ENCODE data around the gene SMARCAD1.
A peak's percentile ranks its signal among the peaks of the same experiment; 100 is the strongest.

The SMARCAD1 gene, protein sequence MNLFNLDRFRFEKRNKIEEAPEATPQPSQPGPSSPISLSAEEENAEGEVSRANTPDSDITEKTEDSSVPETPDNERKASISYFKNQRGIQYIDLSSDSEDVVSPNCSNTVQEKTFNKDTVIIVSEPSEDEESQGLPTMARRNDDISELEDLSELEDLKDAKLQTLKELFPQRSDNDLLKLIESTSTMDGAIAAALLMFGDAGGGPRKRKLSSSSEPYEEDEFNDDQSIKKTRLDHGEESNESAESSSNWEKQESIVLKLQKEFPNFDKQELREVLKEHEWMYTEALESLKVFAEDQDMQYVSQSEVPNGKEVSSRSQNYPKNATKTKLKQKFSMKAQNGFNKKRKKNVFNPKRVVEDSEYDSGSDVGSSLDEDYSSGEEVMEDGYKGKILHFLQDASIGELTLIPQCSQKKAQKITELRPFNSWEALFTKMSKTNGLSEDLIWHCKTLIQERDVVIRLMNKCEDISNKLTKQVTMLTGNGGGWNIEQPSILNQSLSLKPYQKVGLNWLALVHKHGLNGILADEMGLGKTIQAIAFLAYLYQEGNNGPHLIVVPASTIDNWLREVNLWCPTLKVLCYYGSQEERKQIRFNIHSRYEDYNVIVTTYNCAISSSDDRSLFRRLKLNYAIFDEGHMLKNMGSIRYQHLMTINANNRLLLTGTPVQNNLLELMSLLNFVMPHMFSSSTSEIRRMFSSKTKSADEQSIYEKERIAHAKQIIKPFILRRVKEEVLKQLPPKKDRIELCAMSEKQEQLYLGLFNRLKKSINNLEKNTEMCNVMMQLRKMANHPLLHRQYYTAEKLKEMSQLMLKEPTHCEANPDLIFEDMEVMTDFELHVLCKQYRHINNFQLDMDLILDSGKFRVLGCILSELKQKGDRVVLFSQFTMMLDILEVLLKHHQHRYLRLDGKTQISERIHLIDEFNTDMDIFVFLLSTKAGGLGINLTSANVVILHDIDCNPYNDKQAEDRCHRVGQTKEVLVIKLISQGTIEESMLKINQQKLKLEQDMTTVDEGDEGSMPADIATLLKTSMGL

DNA sequence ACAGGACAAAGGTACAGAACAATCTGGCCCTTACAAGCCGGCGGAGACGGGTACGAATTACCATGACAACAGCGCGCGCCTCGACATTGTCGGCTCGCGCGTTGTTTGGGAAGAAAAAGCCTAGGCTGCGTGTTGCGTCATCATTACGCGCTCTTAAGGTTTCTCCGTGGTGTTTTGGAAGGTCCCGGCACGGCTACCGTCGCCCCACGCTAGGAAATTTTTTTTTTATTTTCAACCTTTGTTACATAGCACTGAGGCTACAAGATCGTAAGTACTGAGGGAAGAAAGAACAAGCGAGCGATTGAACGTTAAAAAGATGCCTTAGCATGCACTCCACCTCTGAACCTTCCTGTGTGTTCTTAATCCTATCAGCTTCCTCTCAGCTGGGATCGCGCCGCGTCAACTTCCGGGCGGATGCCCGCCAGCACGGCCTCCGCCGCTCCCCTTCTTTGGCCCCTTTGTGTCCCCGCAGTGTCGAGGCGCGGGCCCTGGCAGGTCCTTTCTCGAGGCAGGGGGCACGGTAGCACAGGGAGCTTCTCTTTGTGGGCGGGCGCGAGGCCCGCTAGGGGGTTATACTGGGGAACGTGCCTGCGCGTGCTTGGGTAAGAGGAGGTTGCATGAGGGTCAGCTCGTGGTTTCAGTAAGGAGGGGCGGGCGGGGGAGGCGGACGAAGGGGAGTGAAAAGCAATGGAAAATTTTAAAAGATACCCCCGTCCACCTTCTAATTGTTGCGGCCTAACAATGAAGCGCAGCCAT, at the start of gene SMARCAD1:
Gene SMARCAD1 (plus strand): TSS at position 397 of the 756 bp plus-strand sequence. CDS start 530 bp downstream, outside the sequence.
- DNase-seq, result peak; percentile 72

- DNase-seq, result no peak
These were observed 48.8 kb upstream of the SMARCAD1 start for GRCh38 chr4:94158883-94159282.

GRCh38 chr4:94159790-94160189, 47.9 kb upstream of the SMARCAD1 start:
- DNase-seq, result no peak

- DNase-seq, result no peak
These were observed 46.9 kb upstream of the SMARCAD1 start for GRCh38 chr4:94160774-94161173.

GRCh38 chr4:94165256-94165655, 42.4 kb upstream of the SMARCAD1 start:
- no peak for DNase-seq

- DNase-seq, result no peak
These were observed 39.3 kb upstream of the SMARCAD1 start for GRCh38 chr4:94168321-94168720.

GRCh38 chr4:94169803-94170372, 37.8 kb upstream of the SMARCAD1 start:
- DNase-seq, result no peak

DNA sequence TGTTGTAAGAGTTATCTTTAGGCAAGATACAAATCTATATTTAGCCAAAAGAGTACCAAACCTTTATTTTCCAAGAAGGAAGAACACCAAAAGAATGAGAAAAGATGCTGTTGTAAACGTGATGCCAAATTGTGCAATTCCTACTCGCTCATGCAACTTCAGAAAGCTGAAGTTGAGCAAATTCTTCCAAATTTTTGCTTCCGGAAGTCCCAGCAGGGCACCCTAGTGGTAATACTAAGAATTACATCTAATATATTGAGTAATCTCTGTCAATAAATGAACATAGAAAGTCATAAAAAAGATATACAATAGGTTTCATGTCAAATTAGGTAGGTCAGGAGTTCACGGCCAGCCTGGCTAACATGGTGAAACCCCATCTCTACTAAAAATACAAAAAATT, 36.0 kb upstream of the SMARCAD1 start:
- DNase-seq, result no peak

DNA sequence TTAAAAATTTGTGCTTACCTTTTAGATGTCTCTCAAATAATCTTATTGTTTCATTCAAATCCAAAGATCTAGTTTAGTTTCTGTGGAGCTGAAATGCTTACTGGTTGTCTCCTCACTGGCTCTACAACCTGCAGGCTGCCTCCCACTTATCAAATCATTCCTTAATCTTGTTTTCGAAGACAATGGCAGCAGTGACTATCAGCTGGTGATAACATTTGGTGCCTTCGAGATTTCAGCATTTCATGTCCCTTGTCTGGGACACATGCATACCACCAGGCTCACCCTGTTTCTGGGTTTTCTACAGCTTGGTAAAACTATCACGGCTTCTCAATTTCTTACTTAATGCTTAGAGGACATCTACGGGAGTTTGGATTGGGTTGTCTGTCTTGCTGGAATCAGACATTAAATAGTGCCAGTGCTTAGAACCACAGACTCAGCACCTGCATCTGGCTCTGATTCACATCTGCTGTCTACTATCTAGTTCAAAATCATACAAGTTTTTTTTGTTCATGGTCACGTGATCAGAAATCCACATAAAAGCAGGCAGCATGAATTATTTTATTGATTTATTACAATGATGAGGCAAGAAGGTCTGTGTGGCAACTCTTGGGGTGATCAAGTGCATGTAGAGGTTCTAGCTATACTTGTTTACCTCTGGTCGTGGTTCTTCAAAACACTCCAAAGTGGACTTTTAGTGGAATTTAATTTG, 32.0 kb upstream of the SMARCAD1 start:
- no peak for DNase-seq

DNA sequence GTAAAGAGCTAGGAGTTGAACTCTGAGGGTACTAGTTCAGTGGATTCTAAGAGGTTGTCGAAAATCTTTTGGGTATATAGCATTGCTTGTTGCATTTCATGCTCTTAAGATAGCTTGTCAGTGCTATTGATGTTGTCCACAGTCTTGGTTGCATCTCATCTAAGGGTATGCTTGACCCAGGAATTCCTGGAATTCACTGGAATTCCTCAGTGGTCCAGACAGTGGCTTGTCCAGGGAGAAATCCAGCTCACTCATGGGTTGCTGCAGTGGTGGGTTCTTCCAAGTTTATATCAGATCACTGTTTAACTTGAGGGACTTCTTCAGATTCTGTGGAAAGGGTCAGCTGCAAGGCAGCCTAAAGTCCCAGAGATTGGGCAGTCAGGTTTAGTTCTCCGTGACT, 29.8 kb upstream of the SMARCAD1 start:
- DNase-seq, result no peak

DNA sequence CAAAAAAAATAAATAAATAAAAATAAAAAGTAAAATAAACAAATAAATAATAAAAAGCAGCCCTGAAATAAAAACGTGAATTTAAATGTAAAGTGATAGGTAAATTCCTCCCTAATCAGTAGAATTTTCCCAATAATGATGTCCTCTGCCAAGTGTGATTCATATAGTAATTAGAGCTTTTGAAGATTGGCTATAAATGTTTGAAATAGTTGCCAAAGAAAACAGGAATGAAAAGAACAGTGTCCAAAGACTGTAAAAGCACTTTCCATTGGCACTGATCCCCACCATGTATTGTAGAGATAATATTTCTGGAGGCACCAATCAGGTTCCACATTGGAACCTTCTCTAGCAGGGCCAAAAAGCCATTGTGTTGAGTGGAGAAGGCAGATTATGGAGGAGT, 25.9 kb upstream of the SMARCAD1 start:
- no peak for DNase-seq

DNA sequence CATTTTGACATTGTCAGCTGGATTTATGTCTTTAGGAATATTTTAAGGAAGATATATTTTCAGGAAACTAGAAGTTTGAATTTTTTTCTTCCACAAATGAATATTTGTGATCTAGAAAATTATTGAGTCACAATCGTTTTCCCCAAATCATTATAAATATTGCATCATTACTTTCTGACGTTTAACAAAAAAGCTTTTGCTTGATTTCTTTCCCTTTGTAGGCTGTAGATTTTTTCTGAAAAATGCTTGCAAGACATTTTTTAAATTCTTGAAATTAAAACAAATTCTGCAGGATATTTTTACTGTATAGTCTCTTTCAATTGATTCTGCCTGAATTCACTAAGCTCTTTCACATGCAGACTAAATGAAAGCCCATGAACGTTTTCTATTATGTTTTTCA, 4.9 kb upstream of the SMARCAD1 start:
- no peak for DNase-seq

DNA sequence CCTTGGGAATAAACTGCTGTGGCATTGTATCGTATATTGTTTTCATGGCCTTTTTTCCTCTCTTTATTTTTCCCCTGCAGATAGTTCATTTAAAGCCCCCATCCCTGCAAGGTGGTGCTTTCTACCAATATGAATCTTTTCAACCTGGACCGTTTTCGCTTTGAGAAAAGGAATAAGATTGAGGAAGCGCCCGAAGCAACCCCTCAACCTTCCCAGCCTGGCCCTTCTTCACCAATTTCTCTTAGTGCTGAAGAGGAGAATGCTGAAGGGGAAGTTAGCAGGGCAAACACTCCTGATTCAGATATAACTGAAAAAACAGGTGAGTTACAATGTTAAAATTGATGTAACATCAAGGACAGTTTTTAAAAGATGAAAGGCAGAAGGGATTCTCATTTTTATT, 601 bp downstream of the SMARCAD1 start:
- no peak for DNase-seq

DNA sequence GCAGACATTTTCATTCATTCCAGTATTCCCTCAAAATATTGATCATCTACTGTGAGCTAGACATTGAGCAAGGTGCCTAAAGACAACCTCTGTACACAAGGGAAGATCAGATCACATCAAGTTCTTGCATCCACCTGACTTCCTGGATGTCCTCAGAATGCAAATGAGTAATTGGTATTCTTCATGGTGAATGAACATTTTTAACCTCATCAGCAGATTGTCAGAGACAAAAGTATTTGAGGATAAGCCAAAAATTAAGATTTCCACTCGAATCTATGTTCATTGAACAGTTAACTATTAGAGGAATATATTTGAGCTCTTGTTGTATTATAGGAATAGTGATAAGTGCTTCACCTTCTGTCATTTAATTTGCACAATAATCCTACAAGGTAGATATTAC, 1.3 kb downstream of the SMARCAD1 start:
- no peak for DNase-seq

DNA sequence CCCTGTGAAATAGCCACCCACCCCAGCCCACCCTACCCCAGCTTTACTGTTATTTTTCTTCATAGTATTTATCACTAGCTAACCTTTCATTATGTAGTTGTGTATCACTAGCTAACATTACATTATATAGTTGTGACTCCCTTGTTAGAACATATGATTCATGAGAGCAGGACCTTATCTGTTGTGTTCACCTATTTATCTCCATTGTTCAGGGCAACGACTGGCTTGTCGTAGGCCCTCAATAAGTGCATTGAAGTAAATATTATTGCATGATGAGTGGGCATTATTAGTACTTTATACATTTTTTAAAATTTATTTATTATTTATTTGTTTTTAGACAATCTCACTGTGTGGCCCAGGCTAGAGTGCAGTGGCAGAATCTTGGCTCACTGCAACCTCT, 4.2 kb downstream of the SMARCAD1 start:
- DNase-seq, result no peak

- no peak for DNase-seq
These were observed 7.1 kb downstream of the SMARCAD1 start for GRCh38 chr4:94214703-94215319.

DNA sequence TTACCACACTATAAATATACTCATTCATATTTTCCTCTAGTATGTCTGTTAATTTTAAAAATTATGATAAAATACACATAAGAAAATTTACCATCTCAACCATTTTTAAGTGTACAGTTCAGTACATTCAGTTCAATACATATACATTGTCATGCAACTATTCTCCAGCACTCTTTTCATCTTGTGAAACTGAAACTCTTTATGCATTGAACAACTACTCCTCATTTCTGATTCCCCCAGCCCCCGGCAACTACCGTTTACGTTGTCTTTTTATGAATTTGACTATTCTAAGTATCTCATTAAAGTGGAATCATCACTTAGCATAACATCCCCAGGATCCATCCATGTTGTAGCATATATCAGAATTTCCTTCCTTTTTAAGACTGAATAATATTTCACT, 8.7 kb downstream of the SMARCAD1 start:
- DNase-seq, result no peak

DNA sequence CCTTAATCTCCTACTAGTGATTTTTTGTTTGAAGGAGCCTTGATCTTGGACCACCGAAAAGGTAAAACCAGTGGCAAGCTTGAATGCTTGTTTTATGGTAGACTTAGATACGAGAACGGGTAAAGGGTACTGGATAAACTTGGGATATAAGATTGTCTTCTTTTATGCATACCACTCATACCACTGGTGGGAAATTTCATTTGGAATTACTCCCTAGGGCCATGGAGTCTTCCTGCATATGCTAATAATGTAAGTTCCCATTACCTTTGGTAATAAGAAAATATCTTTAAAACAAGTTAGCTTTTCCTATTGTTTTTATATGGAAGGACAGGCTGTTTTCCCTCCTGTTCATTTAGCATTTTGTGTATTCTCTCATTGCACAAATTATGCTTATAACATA, 11.7 kb downstream of the SMARCAD1 start:
- DNase-seq, result no peak

- DNase-seq, result no peak
These were observed 14.3 kb downstream of the SMARCAD1 start for GRCh38 chr4:94221916-94222315.

- DNase-seq, result no peak
These were observed 17.8 kb downstream of the SMARCAD1 start for GRCh38 chr4:94225449-94225848.

- no peak for DNase-seq
These were observed 19.1 kb downstream of the SMARCAD1 start for GRCh38 chr4:94226763-94227162.
